Caco-2 (cell line): Measurements from ENCODE around the gene FRMD4A. TPM values are rescaled to one million over a fixed set of nuclear protein-coding genes. Genes with fewer than 3 reads are reported as not detected.

Experiments used
- BruUV-seq: library from RNA; stranded (reverse); fragments of 400-500 nt; replicated peaks from 2 replicates; lab custom pipeline; 2021; lab: Mats Ljungman, UMichigan
- CTCF ChIA-PET: fragments of 300-600 bp; sonication (Branson Sonifier 250); formaldehyde crosslinking; loops from one replicate; lab custom pipeline; 2022; ENCODE audit warnings: antibody characterized with exemption; lab: Charles Lee
- POLR2A ChIA-PET: fragments of 300-600 bp; sonication (Branson Sonifier 250); formaldehyde crosslinking; loops from one replicate; lab custom pipeline; 2022; ENCODE audit warnings: antibody characterized with exemption; lab: Charles Lee
- DNase-seq, 2 experiments: peaks; one replicate each; pipeline versions ENCODE4 v3.0.0 to v3.0.0-alpha.2; 2020 to 2022
- H3K27me3 ChIP-seq: replicated peaks from 2 replicates; pipeline ENCODE4 v1.6.0; 2011; ENCODE audit warnings: low read length; ENCODE audit not compliant: control insufficient read depth, insufficient read depth
- H3K36me3 ChIP-seq: 2 replicates; pipeline ENCODE4 v1.5.1; 2011; ENCODE audit warnings: low read length; ENCODE audit not compliant: control insufficient read depth, insufficient read depth
- H3K4me1 ChIP-seq: fragments of 250-450 bp; sonication (Bioruptor Pico); 2 replicates; pipeline ENCODE4 v1.5.1; 2020; ENCODE audit warnings: mild to moderate bottlenecking
- H3K4me3 ChIP-seq: 2 replicates; pipeline ENCODE4 v1.5.1; 2011; ENCODE audit warnings: low read depth, mild to moderate bottlenecking, control low read depth, low read length
- H3K9me3 ChIP-seq: fragments of 250-450 bp; sonication (Bioruptor Pico); 2 replicates; pipeline ENCODE4 v1.5.1; 2020; ENCODE audit warnings: mild to moderate bottlenecking, moderate library complexity
- H3K27ac Mint-ChIP-seq: one replicate; pipeline ENCODE4 v1.8.0; 2022; ENCODE audit warnings: mixed read lengths; ENCODE audit not compliant: unreplicated experiment
- H3K27me3 Mint-ChIP-seq: one replicate; pipeline ENCODE4 v1.8.0; 2022; ENCODE audit warnings: mixed read lengths; ENCODE audit not compliant: insufficient read depth, unreplicated experiment
- H3K36me3 Mint-ChIP-seq: one replicate; pipeline ENCODE4 v1.8.0; 2022; ENCODE audit warnings: mild to moderate bottlenecking, mixed read lengths; ENCODE audit not compliant: insufficient read depth, unreplicated experiment
- H3K4me1 Mint-ChIP-seq: one replicate; pipeline ENCODE4 v1.8.0; 2022; ENCODE audit warnings: low read depth, mixed read lengths; ENCODE audit not compliant: unreplicated experiment
- H3K4me3 Mint-ChIP-seq: one replicate; pipeline ENCODE4 v1.8.0; 2022; ENCODE audit warnings: mild to moderate bottlenecking, moderate library complexity, mixed read lengths; ENCODE audit not compliant: unreplicated experiment
- H3K9me3 Mint-ChIP-seq: one replicate; pipeline ENCODE4 v1.8.0; 2022; ENCODE audit warnings: mixed read lengths; ENCODE audit not compliant: unreplicated experiment
- intact Hi-C: fragments of 100-400 bp; cut with micrococcal nuclease; formaldehyde crosslinking; loops from one replicate; pipeline ENCODE4 v1.10.0; 2022; ENCODE audit not compliant: unreplicated experiment
- total RNA-seq: library from RNA; stranded (reverse); gene quantifications from 2 replicates; pipeline ENCODE4 v1.2.3, GENCODE V29; 2022
- TF ChIP-seq, protein P1 (sequence below), 2 experiments: fragments of 200-600 bp in 1 of 2; IDR thresholded peaks; 1 replicate in 1 of 2; 2 replicates in 1 of 2; pipeline versions ENCODE4 v1.5.1 to v1.8.0; 2011 to 2022; ENCODE audit warnings: antibody characterized with exemption in 1 of 2, control low read depth in 1 of 2, inconsistent platforms in 1 of 2, low read depth in 1 of 2, low read length in 1 of 2, mild to moderate bottlenecking in 1 of 2, moderate library complexity in 1 of 2; ENCODE audit not compliant: insufficient read depth in 1 of 2, severe bottlenecking in 1 of 2, unreplicated experiment in 1 of 2

Gene FRMD4A
- total RNA-seq, 1 experiment from 2014 or later: 52.1 TPM

- H3K9me3 Mint-ChIP-seq: no peaks in the 10 kb centered on the region
- ChIA-PET POLR2A (no interaction called here), CTCF (no interaction called here)
- TF ChIP-seq, protein P1, sequence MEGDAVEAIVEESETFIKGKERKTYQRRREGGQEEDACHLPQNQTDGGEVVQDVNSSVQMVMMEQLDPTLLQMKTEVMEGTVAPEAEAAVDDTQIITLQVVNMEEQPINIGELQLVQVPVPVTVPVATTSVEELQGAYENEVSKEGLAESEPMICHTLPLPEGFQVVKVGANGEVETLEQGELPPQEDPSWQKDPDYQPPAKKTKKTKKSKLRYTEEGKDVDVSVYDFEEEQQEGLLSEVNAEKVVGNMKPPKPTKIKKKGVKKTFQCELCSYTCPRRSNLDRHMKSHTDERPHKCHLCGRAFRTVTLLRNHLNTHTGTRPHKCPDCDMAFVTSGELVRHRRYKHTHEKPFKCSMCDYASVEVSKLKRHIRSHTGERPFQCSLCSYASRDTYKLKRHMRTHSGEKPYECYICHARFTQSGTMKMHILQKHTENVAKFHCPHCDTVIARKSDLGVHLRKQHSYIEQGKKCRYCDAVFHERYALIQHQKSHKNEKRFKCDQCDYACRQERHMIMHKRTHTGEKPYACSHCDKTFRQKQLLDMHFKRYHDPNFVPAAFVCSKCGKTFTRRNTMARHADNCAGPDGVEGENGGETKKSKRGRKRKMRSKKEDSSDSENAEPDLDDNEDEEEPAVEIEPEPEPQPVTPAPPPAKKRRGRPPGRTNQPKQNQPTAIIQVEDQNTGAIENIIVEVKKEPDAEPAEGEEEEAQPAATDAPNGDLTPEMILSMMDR (IDR thresholded peaks at IDR 0.05; ENCODE audit: insufficient read depth in 1 of 2, low read depth in 1 of 2, low read length in 1 of 2, severe bottlenecking in 1 of 2, unreplicated experiment in 1 of 2): no peak
- Histone ChIP-seq H3K4me1 (peaks cover 3% of the 10 kb centered on the region; the same call in 1 of the 2 replicates), H3K9me3 (no peaks in the 10 kb centered on the region), H3K4me3 (no peak overlapping the region), H3K36me3 (no peaks in the 10 kb centered on the region), H3K27me3 (no peaks in the 10 kb centered on the region)
- no TSS peak for BruUV-seq
- no peak for DNase-seq
- H3K27me3 Mint-ChIP-seq: no peaks in the 10 kb centered on the region
- no peaks in the 10 kb centered on the region for H3K4me1 Mint-ChIP-seq
- H3K36me3 Mint-ChIP-seq: no peaks in the 10 kb centered on the region
- H3K4me3 Mint-ChIP-seq: no peak overlapping the region
- no peak overlapping the region for H3K27ac Mint-ChIP-seq
- intact Hi-C loops: no loop called here
Measured at GRCh38 chr10:14265709-14266108, 65.0 kb downstream of the FRMD4A start.

- intact Hi-C loops: loop anchor here (5.0 kb wide), 1 partner anchor 66 kb away; no protein-coding TSS in a partner anchor
- H3K27me3 ChIP-seq: no peaks in the 10 kb centered on the region
- TF ChIP-seq, protein P1 (IDR thresholded peaks at IDR 0.05; ENCODE audit: insufficient read depth in 1 of 2, low read depth in 1 of 2, low read length in 1 of 2, severe bottlenecking in 1 of 2, unreplicated experiment in 1 of 2): no peak
- H3K9me3 Mint-ChIP-seq: no peaks in the 10 kb centered on the region
- ChIA-PET POLR2A (no interaction called here), CTCF (interaction anchor here (1.4 kb wide), 1 partner anchor 33 kb away, joined by 3 read pairs; no protein-coding TSS in a partner anchor)
- BruUV-seq: no TSS peak
- no peak for DNase-seq
- H3K4me1 Mint-ChIP-seq: peaks cover 7% of the 10 kb centered on the region
- no peak overlapping the region for H3K4me3 Mint-ChIP-seq
- H3K36me3 ChIP-seq: no peaks in the 10 kb centered on the region
- H3K27me3 Mint-ChIP-seq: no peaks in the 10 kb centered on the region
- H3K9me3 ChIP-seq: no peaks in the 10 kb centered on the region
- no peak overlapping the region for H3K4me3 ChIP-seq
- no peak overlapping the region for H3K27ac Mint-ChIP-seq
- H3K36me3 Mint-ChIP-seq: no peaks in the 10 kb centered on the region
- H3K4me1 ChIP-seq: peaks cover 15% of the 10 kb centered on the region; the same call in 1 of the 2 replicates
Measured at GRCh38 chr10:14262836-14263425, 67.8 kb downstream of the FRMD4A start.

GRCh38 chr10:14261336-14261735, 69.4 kb downstream of the FRMD4A start:
- Histone ChIP-seq H3K36me3 (no peaks in the 10 kb centered on the region), H3K4me1 (peaks cover 15% of the 10 kb centered on the region; the same call in 1 of the 2 replicates), H3K4me3 (no peak overlapping the region), H3K9me3 (no peaks in the 10 kb centered on the region), H3K27me3 (no peaks in the 10 kb centered on the region)
- ChIA-PET CTCF (interaction anchor here (0.6 kb wide), 1 partner anchor 682 kb away, joined by 3 read pairs; no protein-coding TSS in a partner anchor), POLR2A (no interaction called here)
- TF ChIP-seq, protein P1 (IDR thresholded peaks at IDR 0.05; ENCODE audit: insufficient read depth in 1 of 2, low read depth in 1 of 2, low read length in 1 of 2, severe bottlenecking in 1 of 2, unreplicated experiment in 1 of 2): no peak
- no TSS peak for BruUV-seq
- intact Hi-C loops: loop anchor here (5.0 kb wide), 1 partner anchor 64 kb away; no protein-coding TSS in a partner anchor
- no peaks in the 10 kb centered on the region for H3K36me3 Mint-ChIP-seq
- H3K27ac Mint-ChIP-seq: no peak overlapping the region
- peaks cover 7% of the 10 kb centered on the region for H3K4me1 Mint-ChIP-seq
- no peaks in the 10 kb centered on the region for H3K27me3 Mint-ChIP-seq
- no peak for DNase-seq
- no peaks in the 10 kb centered on the region for H3K9me3 Mint-ChIP-seq
- no peak overlapping the region for H3K4me3 Mint-ChIP-seq
